Sciatic nerve (tissue), 2 donors: ENCODE measurements around the gene SHLD1. TPM values are rescaled to one million over a fixed set of nuclear protein-coding genes. Genes with fewer than 3 reads are reported as not detected.
"Not testable (repeated sequence)": the region's sequence is repeated elsewhere in the genome, so short reads cannot be mapped to it uniquely, and the experiment has no call there.

ENCODE experiments used
- ATAC-seq: fragments of 200-7000 bp; cut with Tn5 transposase; one replicate; pipeline ENCODE4 v1.9.1; 2020; ENCODE audit warnings: mild to moderate bottlenecking, moderate library complexity
- DNase-seq: peaks from one replicate; pipeline ENCODE4 v3.0.0-alpha.2; 2020; ENCODE audit warnings: low spot score
- intact Hi-C: fragments of 100-400 bp; cut with DNase I; formaldehyde crosslinking; loops from one replicate; pipeline ENCODE4 v1.14.2; 2022
- total RNA-seq: library from RNA; stranded (reverse); fragmentation: NEBNext Ultra II Directional; extraction: Animal tissue kit (Norgen Biotek cat#: 25700); gene quantifications from one replicate; pipeline ENCODE4 v1.2.1, GENCODE V29; 2021
- donor health status: DM: no; HTN: no; CAD: no.
- donor health status: DM: no; HTN: no; CAD: no.

SHLD1 gene
- total RNA-seq, 1 donor from 2014 or later: 6.1 TPM

DNA sequence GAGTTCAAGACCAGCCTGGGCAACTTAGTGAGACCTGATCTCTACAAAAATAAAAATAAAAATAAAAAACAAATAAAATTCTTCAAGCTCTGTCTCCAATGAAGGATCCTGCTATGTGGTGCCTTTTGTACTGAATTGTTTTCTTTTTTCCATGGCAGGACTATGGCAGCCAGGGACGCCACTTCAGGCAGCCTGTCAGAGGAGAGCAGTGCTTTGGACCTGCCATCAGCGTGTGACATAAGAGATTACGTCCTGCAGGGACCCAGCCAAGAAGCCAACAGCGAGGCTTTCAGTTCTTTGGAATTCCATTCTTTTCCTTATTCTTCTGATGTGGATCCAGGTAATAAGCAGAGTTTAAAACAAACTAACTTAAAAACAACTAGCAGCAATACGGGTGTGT, 22.5 kb downstream of the SHLD1 start:
- ATAC-seq (no peak), DNase-seq (no peak)
- intact Hi-C loops: no loop called here

DNA sequence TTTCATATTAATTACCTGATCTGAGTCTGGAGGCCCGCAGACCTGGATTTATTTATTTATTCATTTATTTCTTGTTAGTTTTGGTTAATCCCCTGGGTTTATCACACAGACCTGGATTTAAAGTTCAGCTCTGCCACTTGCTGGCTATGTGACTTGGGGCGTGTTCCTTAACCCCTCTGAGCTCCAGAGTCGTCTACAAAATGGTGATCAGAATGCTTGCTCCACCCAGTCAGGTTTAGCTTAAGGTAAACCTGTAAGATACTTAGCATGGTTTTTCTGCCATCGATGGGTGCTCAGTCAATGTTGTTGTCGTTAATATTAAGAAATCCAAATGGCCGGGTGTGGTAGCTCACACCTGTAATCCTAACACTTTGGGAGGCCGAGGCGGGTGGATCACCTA, 23.4 kb downstream of the SHLD1 start:
- DNase-seq (no peak), ATAC-seq (no peak)
- intact Hi-C loops: no loop called here

DNA sequence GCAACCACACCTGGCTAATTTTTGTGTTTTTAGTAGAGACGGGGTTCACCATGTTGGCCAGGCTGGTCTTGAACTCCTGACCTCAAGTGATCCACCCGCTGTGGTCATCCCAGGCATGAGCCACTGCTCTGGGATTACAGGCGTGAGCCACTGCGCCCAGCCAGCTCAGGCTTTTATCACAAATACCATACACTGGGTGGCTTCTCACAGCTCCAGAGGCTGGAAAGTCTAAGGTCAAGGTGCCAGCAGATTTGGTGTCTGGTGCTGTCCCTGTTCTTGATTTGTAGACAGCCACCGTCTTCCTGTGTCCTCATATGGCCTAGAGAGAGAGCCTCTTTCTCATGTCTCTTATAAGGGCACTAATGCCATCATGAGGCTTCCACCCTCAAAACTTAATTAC, 25.9 kb downstream of the SHLD1 start:
- ATAC-seq (no peak), DNase-seq (no peak)
- intact Hi-C loops: no loop called here

DNA sequence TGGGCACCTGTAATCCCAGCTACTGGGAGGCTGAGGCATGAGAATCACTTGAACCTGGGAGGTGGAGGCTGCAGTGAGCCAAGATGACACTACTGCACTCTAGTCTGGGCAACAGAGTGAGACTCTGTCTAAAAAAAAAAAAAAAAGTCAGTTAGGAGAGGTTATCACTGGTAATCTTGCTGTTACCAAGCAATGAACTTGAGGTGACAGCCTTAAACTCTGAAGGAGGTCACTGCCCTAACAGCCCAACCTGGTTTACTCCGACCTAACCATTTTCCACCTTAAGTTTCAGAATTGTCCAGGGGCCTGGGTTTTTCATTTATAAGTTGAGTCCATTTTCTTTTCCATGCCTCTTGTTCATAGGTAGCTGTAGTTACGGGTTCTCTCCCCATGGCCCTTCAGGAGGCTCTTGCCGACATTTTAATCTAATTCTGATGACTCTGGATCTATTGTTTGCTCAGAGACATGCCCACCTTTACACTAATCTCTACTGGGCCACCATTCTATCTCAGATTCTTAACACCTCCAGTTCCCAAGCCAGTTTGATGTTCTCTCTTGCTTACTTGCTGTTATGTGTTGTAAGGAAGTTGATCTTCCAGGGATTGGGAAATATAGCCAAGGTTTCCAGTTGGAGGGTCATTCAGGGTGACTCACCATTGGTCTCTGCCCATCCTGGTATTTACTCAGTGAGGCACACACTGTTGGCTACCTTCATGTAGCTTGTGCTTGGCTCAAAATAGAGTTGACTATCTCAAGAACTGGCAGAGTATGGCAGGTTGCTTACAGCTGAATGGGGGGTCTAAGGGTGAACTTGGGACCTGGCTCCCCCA, 29.1 kb downstream of the SHLD1 start:
- ATAC-seq: peak; percentile 74
- no peak for DNase-seq
- intact Hi-C loops: no loop called here

DNA sequence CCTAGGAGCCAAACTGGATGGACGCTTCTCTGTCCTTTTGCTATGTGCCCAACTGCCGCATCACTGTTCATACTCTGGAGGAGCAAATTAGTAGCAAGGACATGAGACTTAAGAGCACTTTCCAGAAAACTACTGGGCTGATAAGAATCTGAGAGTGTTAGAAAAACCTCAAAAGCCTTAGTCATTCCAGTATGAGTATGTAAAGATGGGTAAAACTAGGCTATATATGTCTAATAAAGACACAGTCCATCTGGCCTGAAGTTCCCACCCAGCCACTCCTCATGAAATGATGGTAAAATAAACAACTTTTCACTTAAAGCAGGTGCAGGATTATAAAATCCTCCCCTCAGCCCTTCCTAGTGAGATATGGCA, 30.6 kb downstream of the SHLD1 start:
- ATAC-seq: no peak
- intact Hi-C loops: loop anchor here (10.0 kb wide), 1 partner anchor 246 kb away; no protein-coding TSS in a partner anchor
- DNase-seq: no peak

DNA sequence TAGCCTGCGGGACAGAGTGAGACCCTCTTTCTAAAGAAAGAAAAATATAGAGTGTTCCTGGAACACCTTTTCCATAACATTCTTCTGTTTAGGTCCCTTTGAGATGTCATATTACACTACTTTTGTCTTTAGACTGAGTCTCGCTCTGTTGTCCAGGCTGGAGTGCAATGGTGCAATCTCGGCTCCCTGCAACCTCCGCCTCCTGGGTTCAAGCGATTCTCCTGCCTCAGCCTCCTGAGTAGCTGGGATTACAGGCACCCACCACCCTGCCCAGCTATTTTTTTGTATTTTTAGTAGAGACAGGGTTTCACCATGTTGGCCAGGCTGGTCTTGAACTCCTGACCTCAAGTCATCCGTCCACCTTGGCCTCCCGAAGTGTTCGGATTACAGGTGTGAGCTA, 31.2 kb downstream of the SHLD1 start:
- DNase-seq, ATAC-seq: not testable (repeated sequence)
- intact Hi-C loops: loop anchor here (10.0 kb wide), 1 partner anchor 247 kb away; no protein-coding TSS in a partner anchor

DNA sequence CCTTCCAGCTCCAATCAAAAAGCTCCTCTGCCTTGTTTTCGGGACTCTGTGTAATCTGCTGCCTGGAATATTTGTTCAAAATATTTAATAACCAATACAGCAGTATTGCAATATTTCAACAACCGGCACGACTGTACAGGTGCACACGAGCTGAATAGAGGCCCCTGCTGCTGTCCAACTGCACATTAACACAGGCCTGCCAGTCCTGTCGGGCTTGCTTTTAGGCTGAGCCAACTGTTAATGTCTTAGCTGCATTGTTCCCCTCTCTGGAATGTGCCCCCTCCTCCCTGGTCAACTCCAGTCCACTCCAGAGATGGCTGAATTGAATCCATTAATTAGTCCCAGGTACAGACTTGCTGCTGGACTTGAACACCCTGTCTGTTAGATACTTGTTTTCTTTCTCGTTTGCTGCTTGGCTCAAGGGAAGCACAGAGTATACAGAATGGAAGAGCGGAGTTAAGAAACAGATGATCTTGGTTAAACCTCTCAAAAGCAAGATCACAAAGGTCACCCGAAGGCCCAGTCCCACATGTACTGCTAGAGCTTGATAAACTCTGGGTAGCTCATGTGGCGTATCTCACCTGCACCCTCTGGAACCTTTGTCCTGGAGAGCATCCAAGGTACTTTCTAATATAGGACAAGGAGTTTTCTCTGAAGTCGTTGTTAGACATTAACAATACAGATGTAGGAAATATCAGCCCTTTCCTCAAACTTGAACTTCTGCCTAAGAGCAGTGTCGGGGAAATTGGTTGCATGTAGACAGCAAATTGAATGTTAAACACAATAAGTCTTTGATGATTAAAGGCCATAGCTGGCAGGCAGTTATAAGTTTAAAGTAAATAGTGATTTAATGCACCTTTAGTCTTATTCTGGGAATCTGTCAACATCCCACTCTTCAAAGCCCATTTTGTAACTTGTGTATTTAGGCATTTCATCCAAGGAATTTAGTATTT, 31.9 kb downstream of the SHLD1 start:
- ATAC-seq (no peak), DNase-seq (no peak)
- intact Hi-C loops: loop anchor here (10.0 kb wide), 1 partner anchor 247 kb away; no protein-coding TSS in a partner anchor

DNA sequence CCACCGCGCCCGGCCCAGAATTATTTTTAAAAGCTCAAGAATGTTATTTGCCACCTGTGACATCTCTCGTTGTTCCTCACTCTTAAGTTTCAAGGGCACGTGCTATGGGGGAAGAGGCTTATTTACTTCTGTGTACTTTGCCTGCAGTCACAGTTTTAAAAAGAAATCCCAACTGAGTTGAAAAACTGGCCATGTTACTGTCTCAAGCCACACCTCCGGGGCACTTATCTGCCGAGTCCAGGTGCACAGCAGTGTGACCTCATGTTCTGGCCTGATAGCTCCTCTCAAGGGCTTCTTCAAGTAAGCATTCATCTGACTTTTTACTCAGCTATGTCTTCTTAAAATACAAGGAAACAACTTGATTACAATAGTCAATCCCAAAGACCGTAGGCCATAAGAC, 34.5 kb downstream of the SHLD1 start:
- intact Hi-C loops: loop anchor here (10.0 kb wide), 1 partner anchor 250 kb away; no protein-coding TSS in a partner anchor
- DNase-seq (no peak), ATAC-seq (no peak)

DNA sequence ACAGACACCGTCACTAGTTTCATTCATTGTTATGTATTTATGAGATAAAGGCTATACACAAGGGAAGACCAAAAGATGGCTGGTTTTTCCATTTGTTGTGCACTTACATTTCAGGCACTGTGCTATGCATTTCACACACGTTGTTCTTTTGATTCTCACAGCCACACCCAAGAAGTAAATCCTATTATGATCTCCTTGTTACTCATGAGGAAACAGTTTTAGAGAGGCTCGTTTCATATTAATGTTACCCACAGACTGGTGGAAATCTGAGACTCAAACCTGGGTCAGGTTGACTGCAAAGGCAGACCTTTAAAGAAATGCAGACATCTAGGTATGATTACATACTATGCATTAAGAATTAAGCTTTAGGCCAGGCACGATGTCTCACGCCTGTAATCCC, 34.9 kb downstream of the SHLD1 start:
- DNase-seq (no peak), ATAC-seq (no peak)
- intact Hi-C loops: loop anchor here (10.0 kb wide), 1 partner anchor 250 kb away; no protein-coding TSS in a partner anchor

DNA sequence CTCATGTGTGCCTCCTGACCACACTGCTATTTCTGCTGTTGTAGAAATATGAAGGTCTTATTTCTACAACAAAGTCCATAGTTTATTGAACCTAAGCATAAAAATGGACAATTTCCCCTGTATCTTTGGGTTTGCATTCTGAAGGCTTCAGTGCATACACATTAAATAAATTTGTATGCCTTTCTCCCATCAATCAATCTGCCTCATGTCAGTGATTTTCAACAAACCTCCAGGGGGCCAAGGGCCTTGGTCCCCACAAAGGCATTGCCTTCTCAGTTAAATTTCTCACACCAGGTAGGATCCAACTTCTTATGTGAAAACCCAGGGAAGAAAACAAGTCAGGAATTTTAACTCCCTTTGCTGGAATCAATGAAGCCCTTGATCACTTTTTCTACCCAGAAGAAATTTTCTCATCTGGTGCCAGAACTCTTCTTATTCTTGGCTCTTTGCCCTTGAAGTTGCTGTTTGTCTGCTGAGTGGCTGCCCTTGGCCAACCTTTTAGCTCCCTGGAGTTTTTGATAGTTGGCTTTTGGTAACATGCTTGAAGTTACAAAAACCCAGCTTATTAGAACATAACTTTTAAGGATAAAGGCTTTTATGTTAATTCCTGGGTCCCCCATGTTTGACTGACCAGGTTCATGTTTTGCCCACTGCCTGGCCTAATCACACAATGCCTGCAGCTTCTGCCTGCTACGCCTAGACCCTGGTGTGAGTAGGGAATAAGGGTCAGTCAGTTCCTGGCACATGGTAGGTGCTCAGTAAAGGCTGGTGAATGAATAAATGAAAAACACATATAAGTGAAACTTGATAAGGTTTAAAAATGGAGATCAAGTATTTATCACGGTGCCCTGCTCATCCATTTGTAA, 37.0 kb downstream of the SHLD1 start:
- intact Hi-C loops: loop anchor here (10.0 kb wide), 1 partner anchor 252 kb away; no protein-coding TSS in a partner anchor
- ATAC-seq (peak; percentile 93), DNase-seq (no peak)

DNA sequence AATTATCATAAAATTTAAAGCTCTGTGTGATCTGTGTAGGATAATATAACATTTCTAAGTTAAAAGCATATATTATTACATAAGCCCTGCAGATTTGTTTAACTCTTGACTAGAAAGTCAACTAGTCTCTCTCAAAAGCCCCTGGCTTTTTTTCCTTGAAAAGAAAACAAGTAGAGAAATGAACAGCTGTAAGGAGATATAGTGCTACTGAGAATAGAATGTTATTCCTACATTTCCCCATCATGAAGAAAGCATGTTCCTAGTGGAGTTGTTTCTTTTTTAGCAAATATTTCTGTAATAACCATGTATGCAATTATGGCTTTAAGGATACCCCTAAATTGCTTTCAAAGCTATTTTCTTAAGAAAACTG, 37.6 kb downstream of the SHLD1 start:
- ATAC-seq: no peak
- no peak for DNase-seq
- intact Hi-C loops: loop anchor here (10.0 kb wide), 1 partner anchor 253 kb away; no protein-coding TSS in a partner anchor

DNA sequence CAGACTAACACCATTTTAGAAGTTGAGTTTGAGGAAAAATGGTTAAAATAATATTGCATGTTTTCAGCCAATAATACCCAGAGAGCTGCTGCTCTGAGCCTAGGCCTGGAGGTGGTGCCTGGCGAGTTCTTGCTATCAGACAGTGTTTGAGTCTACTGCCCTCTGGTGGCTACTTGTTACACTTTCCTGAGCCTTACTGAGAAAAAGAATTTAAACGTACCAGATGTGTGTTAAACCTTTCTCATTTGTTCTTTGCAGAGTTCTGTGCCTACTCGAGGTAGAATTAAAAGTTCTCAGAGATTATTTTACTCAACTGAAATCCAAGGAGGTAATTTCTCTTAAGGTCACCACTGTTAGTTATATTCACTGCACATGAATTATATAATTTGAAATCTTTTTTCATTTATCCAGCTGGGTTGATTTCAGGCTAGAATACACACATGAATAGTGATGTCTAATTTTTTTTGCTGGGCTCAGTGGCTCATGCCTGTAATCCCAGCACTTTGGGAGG, 38.2 kb downstream of the SHLD1 start:
- ATAC-seq (peak; percentile 95), DNase-seq (peak; percentile 78)
- intact Hi-C loops: loop anchor here (10.0 kb wide), 1 partner anchor 254 kb away; no protein-coding TSS in a partner anchor

DNA sequence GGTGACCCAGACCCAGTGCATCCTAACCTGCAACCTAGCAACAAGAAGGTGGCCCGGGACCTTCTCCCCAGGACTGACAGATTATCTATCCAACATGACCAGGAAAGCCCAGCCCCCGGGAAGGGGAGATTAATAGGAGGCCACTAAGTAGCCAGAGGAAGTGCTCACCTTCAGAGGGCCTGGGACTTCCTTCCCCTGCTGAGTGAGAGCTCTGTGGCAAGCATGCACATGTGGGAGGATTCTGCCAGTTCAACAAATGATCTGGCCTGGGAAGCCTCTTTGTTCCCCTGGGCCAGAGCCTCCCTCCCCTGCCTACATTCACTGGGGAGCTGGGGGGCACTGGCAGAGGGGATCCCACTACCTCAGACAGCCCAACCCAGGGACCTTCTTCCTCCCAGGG, 39.6 kb downstream of the SHLD1 start:
- intact Hi-C loops: loop anchor here (10.0 kb wide), 1 partner anchor 255 kb away; no protein-coding TSS in a partner anchor
- ATAC-seq (no peak), DNase-seq (no peak)

DNA sequence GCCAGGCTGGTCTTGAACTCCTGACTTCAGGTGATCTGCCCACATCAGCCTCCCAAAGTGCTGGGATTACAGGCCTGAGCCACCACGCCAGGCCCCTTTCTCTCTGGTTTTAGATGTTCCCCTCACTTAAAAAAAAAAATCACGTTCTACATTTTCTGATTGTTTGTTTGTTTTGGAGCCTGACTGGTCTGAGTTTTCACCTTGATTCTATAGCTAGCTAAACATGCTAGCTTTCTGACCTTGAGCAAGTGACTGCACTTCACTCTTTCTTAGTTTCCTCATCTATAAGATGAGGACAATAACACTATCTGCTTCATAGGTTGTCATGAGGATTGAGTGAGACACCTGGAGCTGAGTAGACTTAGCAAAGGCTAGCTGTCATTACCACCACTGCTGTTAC, 43.7 kb downstream of the SHLD1 start:
- intact Hi-C loops: no loop called here
- no peak for ATAC-seq

DNA sequence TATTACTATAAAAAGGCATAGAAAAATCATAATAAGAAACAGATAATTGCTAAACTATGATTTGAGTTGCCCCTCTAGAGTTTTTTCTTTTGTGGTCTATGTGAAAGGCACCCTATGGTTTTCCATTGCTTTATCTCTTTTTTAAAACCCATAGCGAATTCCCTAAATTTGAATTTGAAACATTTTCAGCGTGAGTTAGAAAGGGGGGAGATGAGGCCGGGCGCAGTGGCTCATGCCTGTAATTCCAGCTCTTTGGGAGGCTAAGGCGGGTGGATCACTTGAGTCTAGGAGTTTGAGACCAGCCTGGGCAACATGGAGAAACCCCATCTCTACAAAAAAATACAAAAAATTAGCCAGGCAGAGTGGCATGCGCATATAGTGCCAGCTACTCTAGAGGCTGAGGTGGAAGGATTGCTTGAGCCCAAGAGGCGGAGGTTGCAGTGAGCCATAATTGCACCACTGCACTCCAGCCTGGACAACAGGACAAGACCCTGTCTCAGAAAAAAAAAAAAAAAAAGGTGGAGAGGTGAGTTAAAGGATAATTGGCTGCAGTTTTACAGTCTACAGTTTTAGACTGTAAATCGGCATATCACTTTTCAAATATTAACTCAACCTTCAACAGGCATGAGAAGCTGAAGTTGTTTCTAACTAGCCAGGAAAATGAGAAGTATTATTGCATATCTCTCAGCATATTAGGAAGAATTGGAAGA, 46.3 kb downstream of the SHLD1 start:
- intact Hi-C loops: no loop called here
- no peak for DNase-seq
- ATAC-seq: no peak

More for the DNA sequence above, 43.7 kb downstream of the SHLD1 start:
- DNase-seq: no peak

DNA sequence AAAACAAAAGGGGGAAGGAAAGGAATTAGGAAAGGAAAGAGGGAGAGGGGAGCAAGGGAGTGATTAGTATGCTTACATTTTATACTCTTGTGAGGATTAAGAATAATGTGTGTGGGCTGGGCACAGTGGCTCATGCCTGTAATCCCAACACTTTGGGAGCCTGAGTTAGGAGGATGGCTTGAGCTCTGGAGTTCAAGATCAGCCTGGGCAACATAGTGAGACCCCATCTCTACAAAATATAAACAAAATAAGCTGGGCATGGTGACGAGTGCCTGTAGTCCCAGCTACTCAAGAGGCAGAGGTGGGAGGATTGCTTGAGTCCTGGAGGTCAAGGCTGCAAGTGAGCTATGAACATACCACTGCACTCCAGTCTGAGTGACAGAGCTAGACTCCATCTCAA, 47.0 kb downstream of the SHLD1 start:
- intact Hi-C loops: no loop called here
- DNase-seq (no peak), ATAC-seq (no peak)

DNA sequence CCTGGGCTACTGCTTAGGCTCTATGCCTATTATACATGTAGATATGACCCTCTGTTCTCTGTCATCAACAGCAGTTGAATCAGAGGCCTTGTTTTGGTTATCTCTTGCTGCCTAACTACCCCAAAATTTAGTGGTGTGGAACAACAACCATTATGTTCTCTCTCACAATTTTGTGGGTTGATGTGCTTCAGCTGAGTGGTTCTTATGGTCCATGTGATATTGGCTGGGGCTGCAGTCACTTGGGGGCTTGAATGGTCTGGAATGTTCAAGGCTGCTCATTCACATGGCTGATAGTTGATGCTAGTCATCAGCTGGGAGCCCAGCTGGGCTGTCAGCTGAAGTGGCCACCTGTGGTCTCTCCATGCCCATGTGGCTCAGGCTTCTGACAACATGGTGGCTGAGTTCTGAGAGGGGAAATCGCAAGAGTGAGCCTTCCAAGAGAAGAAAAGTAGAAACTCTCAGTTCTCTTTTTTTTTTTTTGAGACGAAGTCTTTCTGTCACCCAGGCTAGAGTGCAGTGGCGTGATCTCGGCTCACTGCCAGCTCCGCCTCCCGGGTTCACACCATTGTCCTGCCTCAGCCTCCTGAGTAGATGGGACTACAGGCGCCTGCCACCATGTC, 47.8 kb downstream of the SHLD1 start:
- no peak for ATAC-seq
- DNase-seq: no peak
- intact Hi-C loops: no loop called here
